ENCODE measurements around the gene CLINT1.
A peak's percentile ranks its signal among the peaks of the same experiment; 100 is the strongest.
"Not testable (repeated sequence)": the region's sequence is repeated elsewhere in the genome, so short reads cannot be mapped to it uniquely, and the experiment has no call there.

CLINT1 gene

GRCh38 chr5:157858527-157859226 is at the start of gene CLINT1:
CLINT1 (minus strand) TSS chr5:157859145; CDS start chr5:157858970, 175 bp downstream.
- DNase-seq (ENCODE audit: low spot score) = peak; percentile 93

DNA sequence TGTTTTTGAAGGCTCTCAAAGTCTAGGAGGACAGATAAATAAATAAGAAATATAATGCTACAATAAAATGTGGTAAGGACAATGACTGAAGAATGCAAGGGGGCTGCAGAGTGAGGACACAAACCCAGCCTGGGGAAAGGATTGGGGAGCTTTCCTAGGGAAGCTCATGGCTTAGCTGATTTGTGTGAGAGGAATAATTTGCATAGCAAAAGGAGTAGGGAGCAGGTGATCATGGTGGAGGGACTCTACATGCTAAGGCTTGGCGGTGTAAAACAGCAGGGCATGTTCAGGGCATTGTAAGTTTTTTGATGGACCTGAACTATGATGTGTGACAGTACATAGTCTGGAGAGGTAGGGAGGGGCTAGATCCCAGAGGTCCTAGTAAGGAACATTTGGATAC is 49.5 kb upstream of the CLINT1 start:
- DNase-seq (ENCODE audit: low spot score) = no peak

DNA sequence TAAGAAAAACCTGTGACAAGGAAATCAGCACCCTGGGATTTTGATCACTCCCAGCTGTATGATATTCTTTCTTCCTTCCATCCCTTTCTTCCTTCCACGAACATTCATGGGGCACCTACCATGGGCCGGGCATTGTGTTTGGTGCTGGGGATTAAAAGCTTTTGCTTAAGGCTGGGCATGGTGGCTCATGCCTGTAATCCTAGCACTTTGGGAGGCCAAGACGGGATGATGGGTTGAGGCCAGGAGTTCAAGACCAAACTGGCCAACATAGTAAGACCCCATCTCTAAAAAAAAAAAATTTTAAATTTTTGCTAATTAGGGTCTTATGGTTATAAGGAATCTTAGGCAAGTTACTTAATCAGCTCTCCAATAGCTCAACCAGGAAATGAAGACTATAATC is 48.5 kb upstream of the CLINT1 start:
- DNase-seq (ENCODE audit: low spot score) = no peak

GRCh38 chr5:157903117-157903450 is 44.1 kb upstream of the CLINT1 start:
- no peak for DNase-seq (ENCODE audit: low spot score)

DNA sequence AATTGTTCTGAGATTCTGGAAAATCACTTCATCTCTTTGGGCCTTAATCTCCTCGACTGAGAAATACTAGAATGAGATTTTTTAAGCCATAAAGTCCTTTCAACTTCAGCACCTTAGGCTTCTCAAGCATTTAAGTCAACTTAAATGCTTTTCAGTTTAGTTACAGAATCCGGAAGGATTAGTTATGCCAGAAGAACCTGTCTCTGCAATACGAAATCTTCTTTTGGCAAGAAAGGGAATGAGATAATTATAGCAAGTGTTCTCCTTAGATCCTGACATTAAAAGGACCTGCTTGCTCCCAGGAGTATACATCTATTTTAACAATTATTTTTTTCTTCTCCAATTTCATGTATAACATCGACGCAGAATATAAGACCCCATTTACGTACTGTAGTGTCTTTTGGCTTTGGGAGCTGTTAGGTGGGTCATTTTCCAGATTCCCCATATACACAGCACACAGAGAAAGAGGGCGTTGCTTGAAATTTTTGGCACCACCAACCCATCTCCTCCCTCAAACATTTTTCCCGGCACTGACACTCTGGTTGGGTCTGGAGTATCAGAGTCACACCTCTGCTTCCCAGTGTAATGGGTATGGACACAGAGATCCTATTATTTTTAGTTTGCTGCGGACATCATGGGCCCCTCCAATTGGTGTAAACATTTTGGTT is 43.6 kb upstream of the CLINT1 start:
- no peak for DNase-seq (ENCODE audit: low spot score)

DNA sequence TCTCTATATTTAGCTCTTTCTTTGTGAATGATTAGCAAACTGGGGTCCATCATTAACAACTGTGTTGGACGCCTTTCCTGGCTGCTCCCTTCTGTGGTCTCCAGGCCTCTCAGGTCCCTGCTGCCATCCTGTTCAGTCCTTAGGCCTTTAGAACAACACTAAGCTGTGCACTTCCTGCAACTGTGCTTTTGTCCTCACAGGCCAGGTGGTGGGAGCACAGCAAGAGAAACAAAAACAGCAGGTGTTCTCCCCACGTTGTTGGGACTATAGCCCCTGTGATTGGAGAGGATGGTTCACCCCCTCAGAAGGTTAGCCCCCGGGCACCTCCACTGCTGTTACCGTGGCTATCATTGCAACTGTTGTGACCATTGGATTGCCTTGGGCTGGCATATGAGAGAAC is 41.7 kb upstream of the CLINT1 start:
- DNase-seq (ENCODE audit: low spot score) = no peak

- no peak for DNase-seq (ENCODE audit: low spot score)
Observed at GRCh38 chr5:157893611-157894010, 34.7 kb upstream of the CLINT1 start.

DNA sequence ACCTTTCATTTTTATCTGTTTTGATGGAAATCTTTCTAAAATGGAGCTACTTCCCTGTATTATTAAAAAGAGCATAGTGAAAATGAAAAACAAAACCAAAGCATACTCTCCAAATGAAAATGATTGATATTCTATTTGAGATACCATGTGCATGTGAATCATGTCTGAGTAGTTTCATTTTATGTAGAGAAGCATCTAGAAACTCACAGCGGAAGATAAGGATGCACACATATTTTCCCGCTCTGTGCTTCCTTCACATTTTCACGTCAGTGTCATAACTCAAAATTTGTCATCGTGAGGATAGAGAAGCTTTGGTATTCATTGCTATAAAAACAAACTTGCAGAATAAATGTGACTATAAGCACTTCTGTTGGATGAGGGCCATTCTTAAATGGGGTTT is 34.0 kb upstream of the CLINT1 start:
- DNase-seq (ENCODE audit: low spot score) = no peak

GRCh38 chr5:157890836-157891597 is 32.1 kb upstream of the CLINT1 start:
- DNase-seq (ENCODE audit: low spot score) = no peak

- DNase-seq (ENCODE audit: low spot score) = no peak
Observed at GRCh38 chr5:157888814-157889532, 30.0 kb upstream of the CLINT1 start.

DNA sequence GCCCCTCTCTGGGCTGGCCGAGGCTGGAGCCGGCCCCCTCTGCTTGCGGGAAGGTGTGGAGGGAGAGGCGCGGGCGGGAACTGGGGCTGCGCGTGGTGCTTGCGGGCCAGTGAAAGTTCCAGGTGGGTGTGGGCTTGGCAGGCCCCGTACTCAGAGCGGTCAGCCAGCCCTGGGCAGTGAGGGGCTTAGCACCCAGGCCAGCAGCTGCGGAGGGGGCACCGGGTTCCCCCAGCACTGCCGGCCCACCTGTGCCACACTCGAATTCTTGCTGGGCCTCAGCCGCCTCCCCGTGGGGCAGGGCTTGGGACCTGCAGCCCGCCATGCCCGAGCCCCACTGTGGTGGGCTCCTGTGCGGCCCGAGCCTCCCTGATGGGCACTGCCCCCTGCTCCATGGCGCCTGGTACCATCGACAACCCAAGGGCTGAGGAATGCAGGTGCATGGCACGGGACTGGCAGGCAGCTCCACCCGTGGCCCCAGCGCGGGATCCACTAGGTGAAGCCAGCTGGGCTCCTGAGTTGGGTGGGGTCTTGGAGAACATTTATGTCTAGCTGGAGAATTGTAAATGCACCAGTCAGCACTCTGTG is 27.9 kb upstream of the CLINT1 start:
- no peak for DNase-seq (ENCODE audit: low spot score)

DNA sequence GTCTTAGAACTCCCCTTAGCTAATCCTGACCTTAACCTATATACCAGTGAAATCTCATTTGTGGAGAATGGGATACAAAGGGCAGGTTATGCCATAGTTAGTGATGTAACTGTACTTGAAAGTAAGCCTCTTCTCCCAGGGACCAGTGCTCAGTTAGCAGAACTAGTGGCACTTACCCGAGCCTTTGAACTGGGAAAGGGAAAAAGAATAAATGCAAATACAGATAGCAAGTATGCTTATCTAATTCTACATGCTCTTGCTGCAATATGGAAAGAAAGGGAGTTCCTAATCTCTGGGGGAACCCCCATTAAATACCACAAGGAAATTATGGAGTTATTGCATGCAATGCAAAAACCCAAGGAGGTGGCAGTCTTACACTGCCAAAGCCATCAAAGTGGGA is 26.1 kb upstream of the CLINT1 start:
- DNase-seq (ENCODE audit: low spot score) = not testable (repeated sequence)

- not testable (repeated sequence) for DNase-seq (ENCODE audit: low spot score)
Observed at GRCh38 chr5:157881498-157881897, 22.6 kb upstream of the CLINT1 start.

- no peak for DNase-seq (ENCODE audit: low spot score)
Observed at GRCh38 chr5:157877821-157878220, 18.9 kb upstream of the CLINT1 start.

- DNase-seq (ENCODE audit: low spot score) = no peak
Observed at GRCh38 chr5:157874861-157875260, 15.9 kb upstream of the CLINT1 start.

DNA sequence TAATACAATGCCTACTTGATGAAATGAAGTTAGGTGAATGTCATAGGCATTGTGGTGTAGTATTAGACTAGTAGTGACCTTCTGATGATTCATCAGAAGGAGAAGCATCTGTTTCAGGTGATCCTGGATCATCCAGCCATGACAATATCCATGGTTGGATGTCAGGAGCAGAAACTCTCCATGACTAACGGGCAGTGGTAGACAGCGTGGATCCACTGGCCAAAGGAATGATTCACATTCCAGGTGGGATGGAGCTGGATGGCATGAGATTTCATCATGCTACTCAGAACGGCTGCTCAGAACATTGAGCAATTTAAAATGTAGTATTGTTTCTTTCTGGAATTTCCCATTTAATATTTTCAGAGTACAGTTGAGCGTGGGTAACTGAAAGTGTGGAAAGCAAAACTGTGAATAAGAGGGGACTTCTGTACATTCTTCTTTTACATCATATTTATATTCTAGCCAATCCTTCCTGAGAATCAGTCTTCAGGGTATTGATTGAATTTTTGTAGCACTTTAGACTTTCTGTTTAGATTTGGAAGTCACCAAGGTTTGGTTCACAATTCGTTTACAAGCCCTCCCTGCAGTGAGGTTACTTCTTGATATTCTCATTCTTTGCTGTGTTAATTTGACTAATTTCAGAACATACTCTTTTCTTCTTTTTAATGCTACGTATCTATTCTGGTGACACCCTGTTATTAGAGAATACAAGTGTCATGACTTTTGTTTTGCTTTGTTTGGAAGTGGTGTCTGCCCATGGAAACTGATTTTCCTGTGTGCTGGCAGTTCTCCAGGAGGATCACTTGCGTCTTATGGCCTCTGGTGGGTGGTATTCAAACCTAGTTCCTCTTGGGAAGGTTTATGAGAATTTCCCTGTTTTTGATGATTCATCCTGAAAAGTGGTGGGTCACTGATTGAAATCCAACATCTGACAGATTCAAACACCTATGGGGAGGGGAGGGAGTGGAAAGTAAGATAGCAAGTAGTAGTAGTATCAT is 12.2 kb upstream of the CLINT1 start:
- DNase-seq (ENCODE audit: low spot score) = no peak

- DNase-seq (ENCODE audit: low spot score) = no peak
Observed at GRCh38 chr5:157867751-157868387, 8.9 kb upstream of the CLINT1 start.

- DNase-seq (ENCODE audit: low spot score) = no peak
Observed at GRCh38 chr5:157866536-157866935, 7.6 kb upstream of the CLINT1 start.

- DNase-seq (ENCODE audit: low spot score) = no peak
Observed at GRCh38 chr5:157865781-157866180, 6.8 kb upstream of the CLINT1 start.

GRCh38 chr5:157864067-157864466 is 5.1 kb upstream of the CLINT1 start:
- no peak for DNase-seq (ENCODE audit: low spot score)

Data from ecto neural progenitor cell (in vitro differentiated cells).